Measurements from ENCODE around the gene CRY2.
"Not testable (repeated sequence)": the region's sequence is repeated elsewhere in the genome, so short reads cannot be mapped to it uniquely, and the experiment has no call there.

CRY2 gene

DNA sequence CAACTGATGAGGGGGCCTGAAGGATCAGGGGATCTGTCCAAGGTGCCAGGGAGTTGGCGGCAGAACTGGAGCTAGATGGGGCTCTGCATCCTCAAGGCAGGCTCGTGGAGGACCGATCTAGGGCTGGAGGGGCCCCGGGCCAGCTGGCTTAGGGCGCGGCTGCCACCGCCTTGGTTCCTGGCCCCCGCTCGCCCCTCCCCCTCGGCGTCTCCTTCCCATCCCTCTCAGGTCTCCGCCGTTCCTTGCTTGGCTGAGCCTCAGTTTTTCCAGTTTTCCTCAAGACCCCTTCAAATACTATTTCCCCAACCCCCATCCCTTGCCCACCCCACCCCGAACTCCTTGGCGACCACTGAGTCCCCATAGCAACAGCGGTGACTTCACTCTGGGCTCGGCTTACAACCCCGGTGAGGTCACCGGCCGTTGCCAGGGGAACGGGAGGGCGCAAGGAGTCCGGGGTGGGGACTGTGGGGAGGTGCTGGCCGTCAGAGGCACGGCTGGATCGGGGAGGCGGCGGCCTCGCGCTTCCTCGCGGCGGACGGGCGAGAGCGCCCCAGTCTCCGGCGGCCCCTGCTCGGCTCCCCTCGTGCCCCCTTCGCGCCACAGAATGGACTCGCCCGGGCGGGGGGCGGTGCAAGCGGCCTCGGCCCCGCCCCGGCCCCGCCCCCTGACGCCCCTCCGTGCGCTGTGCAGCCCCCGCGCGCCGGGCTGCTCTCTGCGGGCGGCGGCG lies 52.3 kb downstream of the CRY2 start:
- peak; percentile 59 to 64 for DNase-seq (ENCODE audit: low read depth in 2 of 2)

- DNase-seq (ENCODE audit: low read depth in 2 of 2) = not testable (repeated sequence)
These were observed 53.0 kb downstream of the CRY2 start for GRCh38 chr11:45900175-45900800.

GRCh38 chr11:45900916-45901617 lies 53.8 kb downstream of the CRY2 start:
- DNase-seq (ENCODE audit: low read depth in 2 of 2) = no peak

DNA sequence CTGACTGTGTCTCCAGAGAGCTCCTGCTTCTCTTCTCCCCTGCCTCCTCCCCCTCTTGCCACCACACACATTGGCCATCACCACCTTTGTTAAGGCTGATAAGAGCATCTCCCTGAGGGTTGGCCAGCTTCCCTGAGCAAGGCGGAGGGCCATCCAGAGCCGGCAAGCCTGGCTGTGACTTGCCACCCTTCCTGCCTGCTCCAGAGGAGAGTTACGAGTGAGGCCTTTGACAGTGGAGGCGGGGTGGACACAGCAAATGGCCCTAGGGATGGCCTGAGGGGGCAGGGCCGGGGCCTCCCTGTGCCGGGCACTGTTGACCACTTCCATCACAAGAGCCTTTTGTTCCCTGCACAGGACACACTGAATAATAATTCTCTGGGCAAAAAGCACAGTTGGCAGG lies 54.4 kb downstream of the CRY2 start:
- no peak for DNase-seq (ENCODE audit: low read depth in 2 of 2)

DNA sequence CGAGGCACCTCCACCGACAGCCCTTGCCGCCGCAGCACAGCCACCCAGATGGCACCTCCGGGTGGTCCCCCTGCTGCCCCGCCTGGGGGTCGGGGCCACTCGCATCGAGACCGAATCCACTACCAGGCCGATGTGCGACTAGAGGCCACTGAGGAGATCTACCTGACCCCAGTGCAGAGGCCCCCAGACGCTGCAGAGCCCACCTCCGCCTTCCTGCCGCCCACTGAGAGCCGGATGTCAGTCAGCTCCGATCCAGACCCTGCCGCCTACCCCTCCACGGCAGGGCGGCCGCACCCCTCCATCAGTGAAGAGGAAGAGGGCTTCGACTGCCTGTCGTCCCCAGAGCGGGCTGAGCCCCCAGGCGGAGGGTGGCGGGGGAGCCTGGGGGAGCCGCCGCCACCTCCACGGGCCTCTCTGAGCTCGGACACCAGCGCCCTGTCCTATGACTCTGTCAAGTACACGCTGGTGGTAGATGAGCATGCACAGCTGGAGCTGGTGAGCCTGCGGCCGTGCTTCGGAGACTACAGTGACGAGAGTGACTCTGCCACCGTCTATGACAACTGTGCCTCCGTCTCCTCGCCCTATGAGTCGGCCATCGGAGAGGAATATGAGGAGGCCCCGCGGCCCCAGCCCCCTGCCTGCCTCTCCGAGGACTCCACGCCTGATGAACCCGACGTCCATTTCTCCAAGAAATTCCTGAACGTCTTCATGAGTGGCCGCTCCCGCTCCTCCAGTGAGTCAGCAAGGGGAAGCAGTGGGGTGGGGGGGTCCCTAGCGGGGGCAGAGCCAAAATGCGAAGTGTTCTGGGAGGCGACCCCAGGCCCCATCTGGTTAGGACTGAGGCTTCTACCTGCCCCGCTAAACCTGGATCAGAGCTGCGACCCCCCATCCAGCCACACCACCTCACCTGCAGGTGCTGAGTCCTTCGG lies 55.4 kb downstream of the CRY2 start:
- no peak for DNase-seq (ENCODE audit: low read depth in 2 of 2)

DNA sequence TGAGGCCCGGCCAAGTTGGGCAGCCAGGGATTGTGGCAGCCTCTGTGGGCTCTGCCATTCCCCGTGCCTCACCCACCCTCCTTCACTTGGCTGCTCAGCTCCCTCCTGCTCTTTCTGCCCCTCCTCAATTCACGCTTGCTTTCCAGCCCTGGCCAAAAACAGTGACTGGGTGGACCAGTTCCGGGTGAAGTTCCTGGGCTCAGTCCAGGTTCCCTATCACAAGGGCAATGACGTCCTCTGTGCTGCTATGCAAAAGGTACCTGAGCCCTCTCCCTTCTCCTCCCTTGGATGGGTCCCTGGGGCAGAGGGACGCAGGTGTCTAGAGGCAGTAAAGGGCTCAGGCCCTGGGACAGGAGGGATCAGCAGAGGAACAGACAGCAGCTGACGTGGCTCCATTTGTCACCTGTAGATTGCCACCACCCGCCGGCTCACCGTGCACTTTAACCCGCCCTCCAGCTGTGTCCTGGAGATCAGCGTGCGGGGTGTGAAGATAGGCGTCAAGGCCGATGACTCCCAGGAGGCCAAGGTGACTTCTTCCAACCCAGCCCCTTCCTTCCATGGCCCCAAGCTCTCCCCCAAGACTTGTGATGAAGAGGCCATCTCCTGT lies 57.1 kb downstream of the CRY2 start:
- no peak for DNase-seq (ENCODE audit: low read depth in 2 of 2)

DNA sequence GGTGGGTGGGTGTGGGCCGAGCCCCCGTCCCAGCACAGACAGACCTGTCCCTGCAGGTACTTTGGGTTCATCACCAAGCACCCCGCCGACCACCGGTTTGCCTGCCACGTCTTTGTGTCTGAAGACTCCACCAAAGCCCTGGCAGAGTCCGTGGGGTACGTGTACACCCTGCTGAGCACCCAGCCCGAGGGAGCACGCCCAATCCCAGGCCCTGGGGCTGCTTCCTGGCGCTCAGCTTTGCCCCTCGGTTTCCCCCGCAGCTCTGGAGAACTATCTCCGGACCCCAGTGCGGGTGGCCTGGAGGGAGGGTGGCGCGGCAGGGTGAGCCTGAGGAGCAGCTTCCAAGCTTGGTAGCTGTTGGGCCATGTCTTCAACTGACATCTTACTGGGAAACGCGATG lies 57.8 kb downstream of the CRY2 start:
- no peak for DNase-seq (ENCODE audit: low read depth in 2 of 2)

DNA sequence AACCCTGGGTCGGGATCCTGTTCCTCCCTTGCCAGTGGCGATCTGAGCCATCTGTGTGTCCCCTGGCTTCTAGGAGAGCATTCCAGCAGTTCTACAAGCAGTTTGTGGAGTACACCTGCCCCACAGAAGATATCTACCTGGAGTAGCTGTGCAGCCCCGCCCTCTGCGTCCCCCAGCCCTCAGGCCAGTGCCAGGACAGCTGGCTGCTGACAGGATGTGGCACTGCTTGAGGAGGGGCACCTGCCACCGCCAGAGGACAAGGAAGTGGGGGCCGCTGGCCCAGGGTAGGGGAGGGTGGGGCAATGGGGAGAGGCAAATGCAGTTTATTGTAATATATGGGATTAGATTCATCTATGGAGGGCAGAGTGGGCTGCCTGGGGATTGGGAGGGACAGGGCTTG lies 58.3 kb downstream of the CRY2 start:
- DNase-seq (ENCODE audit: low read depth in 2 of 2) = not testable (repeated sequence)

DNA sequence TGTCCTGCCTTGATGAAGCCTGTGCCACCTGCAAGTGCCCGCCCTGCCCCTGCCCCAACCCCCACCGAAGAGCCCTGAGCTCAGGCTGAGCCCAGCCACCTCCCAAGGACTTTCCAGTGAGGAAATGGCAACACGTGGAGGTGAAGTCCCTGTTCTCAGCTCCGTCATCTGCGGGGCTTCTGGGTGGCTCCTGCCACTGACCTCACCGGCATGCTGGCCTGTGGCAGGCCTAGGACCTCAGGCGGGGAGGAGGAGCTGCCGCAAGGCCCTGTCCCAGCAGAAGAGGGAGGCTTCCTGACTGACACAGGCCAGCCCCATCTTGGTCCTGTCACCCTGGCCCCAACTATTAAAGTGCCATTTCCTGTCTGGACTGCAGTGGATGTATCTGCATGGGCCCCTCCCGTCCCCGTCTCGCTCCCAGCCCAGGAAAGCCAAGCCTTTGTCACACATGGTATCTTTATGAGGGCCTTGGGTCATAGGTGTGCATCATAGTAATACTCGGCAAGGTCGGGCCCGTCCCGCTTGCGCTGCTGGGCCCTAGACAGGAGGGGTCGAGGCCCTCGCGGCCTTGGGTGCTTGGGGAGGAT lies 58.9 kb downstream of the CRY2 start:
- DNase-seq (ENCODE audit: low read depth in 2 of 2) = no peak

DNA sequence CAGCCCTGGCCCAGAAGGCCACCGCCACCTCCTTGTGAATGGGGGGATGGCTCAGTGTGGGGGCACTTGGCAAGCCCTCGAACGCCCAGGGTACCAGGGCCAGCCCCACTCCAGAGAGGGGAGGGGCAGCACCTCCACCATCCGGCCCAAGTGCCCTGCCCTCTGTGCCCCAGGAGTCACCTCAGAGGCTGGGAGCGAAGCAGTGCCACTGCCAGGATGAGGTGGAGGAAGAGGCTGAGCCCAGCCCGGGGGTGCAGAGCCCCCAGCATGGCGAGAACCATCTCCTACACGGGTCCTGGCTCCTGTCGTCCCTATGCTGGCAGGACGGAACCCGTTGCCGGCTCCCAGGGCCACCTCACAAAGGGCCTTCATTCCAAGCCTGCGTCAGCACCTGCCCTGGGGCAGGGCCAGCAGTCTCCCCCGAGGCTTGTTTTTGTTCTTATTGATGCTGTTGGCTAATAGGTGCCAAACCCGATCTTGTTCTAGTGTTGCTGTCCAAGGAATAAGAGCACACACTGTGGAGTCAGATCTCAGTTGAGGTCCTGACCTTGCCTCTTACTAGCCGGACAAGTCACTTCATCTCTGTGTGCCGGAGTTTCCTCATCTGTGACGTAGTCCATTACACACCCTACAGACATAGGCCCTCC lies 59.8 kb downstream of the CRY2 start, which contains the start of gene FREY1:
FREY1 (minus strand) TSS at position 307 of the 647 bp plus-strand sequence; CDS start at position 281, 26 bp downstream.
- no peak for DNase-seq (ENCODE audit: low read depth in 2 of 2)

GRCh38 chr11:45907911-45908370 lies 60.7 kb downstream of the CRY2 start:
- no peak for DNase-seq (ENCODE audit: low read depth in 2 of 2)

GRCh38 chr11:45909594-45910475 lies 62.6 kb downstream of the CRY2 start:
- no peak for DNase-seq (ENCODE audit: low read depth in 2 of 2)

GRCh38 chr11:45910623-45911022 lies 63.3 kb downstream of the CRY2 start:
- DNase-seq (ENCODE audit: low read depth in 2 of 2) = no peak

DNA sequence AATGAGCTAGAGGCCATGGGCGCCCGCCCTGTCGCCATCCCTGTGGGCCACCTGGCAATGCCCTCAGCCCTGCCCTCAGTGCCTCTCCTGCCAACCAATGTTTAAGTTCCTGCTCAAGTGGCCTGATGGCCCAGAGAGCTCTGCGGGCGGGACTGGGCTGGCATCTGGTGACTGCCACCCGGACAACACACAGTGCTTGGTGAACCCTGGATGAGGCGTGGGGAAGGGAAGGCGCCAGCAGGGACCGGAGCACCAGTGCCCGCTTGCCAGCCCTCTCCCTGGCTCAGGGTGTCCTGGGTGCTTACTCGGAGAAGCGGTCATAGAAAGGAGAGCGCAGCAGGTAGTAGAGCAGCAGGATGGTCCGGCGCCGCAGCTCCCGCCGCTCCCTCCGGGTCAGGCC lies 66.2 kb downstream of the CRY2 start:
- no peak for DNase-seq (ENCODE audit: low read depth in 2 of 2)

DNA sequence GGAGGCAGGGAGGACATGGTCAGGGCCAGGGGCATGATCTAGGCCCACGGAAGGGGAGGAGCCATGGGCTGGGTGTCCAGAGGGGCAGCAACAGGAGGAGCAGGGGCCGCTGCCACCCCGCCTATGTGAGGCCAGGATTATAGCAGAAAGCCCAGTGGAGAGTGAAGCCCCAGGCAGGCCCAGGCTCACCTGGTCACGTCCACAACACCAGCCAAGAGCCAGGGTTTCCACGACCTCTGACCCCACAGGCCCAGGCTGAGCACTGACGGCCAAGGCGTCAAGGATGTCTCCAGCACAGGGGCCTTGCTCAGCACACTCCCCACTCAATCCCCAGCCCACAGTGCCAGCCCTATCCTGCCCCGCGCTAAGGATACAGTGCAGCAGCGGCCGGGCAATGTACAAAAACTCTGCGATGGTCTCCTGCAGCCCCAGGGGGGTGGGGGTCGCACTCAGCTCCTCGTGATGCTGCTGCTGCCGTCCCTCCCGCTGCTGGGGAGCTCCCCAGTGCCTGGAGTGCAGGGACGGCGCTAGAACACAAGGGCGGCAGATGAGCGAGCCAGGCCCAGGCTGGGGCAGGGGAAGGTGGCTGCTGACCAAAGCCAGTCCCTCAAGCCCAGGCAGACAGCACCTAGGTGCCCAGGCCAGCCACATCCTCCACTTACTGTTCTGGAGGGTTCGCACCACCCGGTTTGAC lies 66.8 kb downstream of the CRY2 start:
- no peak for DNase-seq (ENCODE audit: low read depth in 2 of 2)

GRCh38 chr11:45915446-45915845 lies 68.2 kb downstream of the CRY2 start:
- no peak for DNase-seq (ENCODE audit: low read depth in 2 of 2)

- DNase-seq (ENCODE audit: low read depth in 2 of 2) = no peak
These were observed 70.0 kb downstream of the CRY2 start for GRCh38 chr11:45917286-45917622.

DNA sequence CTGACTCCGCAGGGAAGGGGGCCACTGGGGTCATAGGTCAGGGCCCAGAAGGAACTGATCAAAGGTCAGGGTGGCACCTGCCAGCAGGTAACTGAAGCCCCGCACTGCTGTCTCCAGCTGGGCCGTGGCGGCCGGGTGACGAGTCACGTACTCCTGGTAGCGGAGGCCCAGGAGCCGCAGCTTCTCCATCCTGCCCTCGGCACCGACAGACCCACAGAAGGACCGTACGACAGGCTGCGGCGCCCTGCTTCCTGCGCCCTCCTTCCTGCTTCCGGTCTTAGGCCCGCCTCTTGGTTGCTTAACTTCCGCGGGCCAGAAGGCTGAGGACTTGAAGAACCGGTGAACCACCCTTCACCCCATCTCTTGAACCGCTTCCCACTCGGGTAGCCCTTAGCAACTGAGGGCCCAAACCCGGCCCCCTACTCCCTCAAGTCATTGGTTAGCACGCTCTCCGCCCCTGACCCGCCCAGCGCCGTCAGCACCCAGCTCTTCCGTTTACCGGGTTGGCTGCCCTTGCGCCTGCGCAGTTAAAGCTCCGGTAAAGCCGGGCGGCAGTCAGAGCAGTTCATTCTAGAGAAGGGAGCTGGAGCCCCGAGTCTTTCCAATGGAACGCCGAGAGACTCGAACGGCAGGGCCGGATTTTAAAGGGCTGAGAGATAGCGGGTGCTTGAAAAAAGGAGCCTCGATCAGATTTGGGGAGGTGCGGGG lies 70.5 kb downstream of the CRY2 start, which contains the start of gene PEX16:
PEX16 (minus strand) TSS at position 255 of the 708 bp plus-strand sequence; CDS start at position 189, 66 bp downstream.
- peak; percentile 91 to 94 for DNase-seq (ENCODE audit: low read depth in 2 of 2)

Data from stimulated activated CD8-positive, alpha-beta memory T cell treated with anti-CD3 and anti-CD28 coated beads, Interleukin-15, amount 100 ng/mL, for 48 hours (primary cell).